Body of pancreas (tissue), 4 donors: ENCODE data around the gene HOXA6.

Experiments
- POLR2A ChIP-seq, 3 donors: fragments of 450-650 bp; IDR thresholded peaks; one replicate each; pipeline ENCODE4 v1.6.1; 2016; ENCODE audit warnings: antibody characterized with exemption in 3 of 3, mild to moderate bottlenecking in 2 of 3
- TF ChIP-seq, protein P1 (sequence below), 7 experiments: fragments of 450-650 bp in 4 of 7; fragments of 200-600 bp in 3 of 7; sonication (generic) in 3 of 7; IDR thresholded peaks; one replicate each; pipeline ENCODE4 v1.5.1; 2016 to 2019; ENCODE audit warnings: antibody characterized with exemption in 7 of 7

- TF ChIP-seq, protein P1, sequence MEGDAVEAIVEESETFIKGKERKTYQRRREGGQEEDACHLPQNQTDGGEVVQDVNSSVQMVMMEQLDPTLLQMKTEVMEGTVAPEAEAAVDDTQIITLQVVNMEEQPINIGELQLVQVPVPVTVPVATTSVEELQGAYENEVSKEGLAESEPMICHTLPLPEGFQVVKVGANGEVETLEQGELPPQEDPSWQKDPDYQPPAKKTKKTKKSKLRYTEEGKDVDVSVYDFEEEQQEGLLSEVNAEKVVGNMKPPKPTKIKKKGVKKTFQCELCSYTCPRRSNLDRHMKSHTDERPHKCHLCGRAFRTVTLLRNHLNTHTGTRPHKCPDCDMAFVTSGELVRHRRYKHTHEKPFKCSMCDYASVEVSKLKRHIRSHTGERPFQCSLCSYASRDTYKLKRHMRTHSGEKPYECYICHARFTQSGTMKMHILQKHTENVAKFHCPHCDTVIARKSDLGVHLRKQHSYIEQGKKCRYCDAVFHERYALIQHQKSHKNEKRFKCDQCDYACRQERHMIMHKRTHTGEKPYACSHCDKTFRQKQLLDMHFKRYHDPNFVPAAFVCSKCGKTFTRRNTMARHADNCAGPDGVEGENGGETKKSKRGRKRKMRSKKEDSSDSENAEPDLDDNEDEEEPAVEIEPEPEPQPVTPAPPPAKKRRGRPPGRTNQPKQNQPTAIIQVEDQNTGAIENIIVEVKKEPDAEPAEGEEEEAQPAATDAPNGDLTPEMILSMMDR (IDR thresholded peaks at IDR 0.05) = no peak
- no peak for TF ChIP-seq POLR2A (IDR thresholded peaks at IDR 0.05)
Observed at GRCh38 chr7:27187475-27188385, 40.2 kb upstream of the HOXA6 start.
